ENCODE results near the gene KRT1. TPM values are rescaled to one million over a fixed set of nuclear protein-coding genes. Genes with fewer than 3 reads are reported as not detected.

Gene KRT1
- total and polyA plus RNA-seq, 7 experiments from 2014 or later = 0.27 to 9.4 (median 5.2) TPM; not detected in 2

DNA sequence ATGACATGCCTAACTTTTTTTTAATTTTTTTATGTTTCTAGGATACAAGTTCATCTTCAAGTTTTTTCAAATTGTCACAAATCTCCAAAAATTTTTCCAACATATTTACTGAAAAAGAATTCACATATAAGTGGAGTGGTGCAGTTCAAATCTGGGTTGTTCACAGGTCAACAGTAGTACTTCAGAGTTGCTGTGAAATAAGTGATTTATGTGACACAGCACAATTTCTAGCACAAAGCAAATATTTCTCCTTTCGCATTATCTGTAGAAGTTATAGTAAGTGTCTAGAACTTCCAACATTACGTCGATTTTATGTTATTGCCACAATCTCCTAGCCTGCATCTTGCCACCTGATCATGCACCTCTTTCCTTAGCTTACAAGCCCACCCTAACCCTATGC lies 18.5 kb downstream of the KRT1 start:
- Histone ChIP-seq H3K4me3 (ENCODE audit: low read length) (no peak overlapping the region), H3K9me3 (ENCODE audit: control insufficient read depth in 2 of 3, low read length in 3 of 3) (no peaks in the 10 kb centered on the region), H3K36me3 (ENCODE audit: control insufficient read depth in 2 of 3, insufficient read depth in 3 of 3, low read length in 3 of 3) (no peaks in the 10 kb centered on the region), H3K27ac (ENCODE audit: low read depth, low read length) (no peak overlapping the region), H3K27me3 (ENCODE audit: control insufficient read depth in 2 of 2, insufficient read depth in 2 of 2, low read length in 2 of 2) (no peaks in the 10 kb centered on the region), H3K4me1 (ENCODE audit: control insufficient read depth in 2 of 2, insufficient read depth in 2 of 2, low read length in 2 of 2) (no peaks in the 10 kb centered on the region)
- H3K27ac Mint-ChIP-seq = no peak overlapping the region
- no peak for DNase-seq
- POLR2A ChIA-PET = interaction anchor here (1.3 kb wide), 1 partner anchor 19 kb away, joined by 3 read pairs; the partner anchor contains the start of gene KRT1
- H3K36me3 Mint-ChIP-seq = no peaks in the 10 kb centered on the region
- CTCF ChIA-PET = interaction anchor here (0.9 kb wide), 1 partner anchor 75 kb away, joined by 3 read pairs; no protein-coding TSS in a partner anchor
- peaks cover 0 to 22% (median 0%) of the 10 kb centered on the region in 5 donors for H3K27me3 Mint-ChIP-seq
- H3K4me1 Mint-ChIP-seq = peaks cover 5 to 34% (median 16%) of the 10 kb centered on the region in 7 donors
- no peak overlapping the region for H3K4me3 Mint-ChIP-seq
- no peaks in the 10 kb centered on the region for H3K9me3 Mint-ChIP-seq
- ATAC-seq = no peak
- intact Hi-C loops (cut with micrococcal nuclease) = no loop called here

DNA sequence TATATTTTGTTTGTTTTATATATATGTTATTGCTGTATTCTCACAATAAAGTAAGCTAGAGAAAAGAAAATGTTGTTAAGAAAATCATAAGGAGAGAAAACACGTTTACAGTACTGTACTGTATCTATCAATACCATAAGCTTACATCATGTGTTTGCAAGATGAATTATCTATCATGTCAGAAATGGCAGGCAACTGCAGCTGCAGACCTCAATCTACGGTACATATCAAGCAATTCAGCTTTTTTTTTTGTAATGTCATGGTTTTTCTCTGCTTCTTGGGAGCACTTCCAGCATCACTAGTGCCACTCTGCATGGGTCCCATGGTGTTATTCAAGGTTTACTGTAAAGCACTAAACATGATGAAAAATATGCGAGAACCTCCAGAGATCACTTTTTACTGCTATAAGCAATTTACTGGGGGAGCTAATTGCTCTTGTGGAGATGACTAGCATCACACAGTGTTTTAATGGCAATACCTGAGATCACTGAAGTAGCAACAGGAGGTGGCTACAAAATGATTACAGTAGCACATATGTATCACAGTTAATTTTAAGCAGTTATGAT lies 19.2 kb downstream of the KRT1 start:
- Mint-ChIP-seq H3K27me3 (peaks cover 0 to 22% (median 0%) of the 10 kb centered on the region in 5 donors), H3K27ac (no peak overlapping the region), H3K36me3 (no peaks in the 10 kb centered on the region), H3K9me3 (no peaks in the 10 kb centered on the region), H3K4me3 (no peak overlapping the region), H3K4me1 (peaks cover 5 to 40% (median 21%) of the 10 kb centered on the region in 7 donors)
- Histone ChIP-seq H3K4me1 (ENCODE audit: control insufficient read depth in 2 of 2, insufficient read depth in 2 of 2, low read length in 2 of 2) (no peaks in the 10 kb centered on the region), H3K27me3 (ENCODE audit: control insufficient read depth in 2 of 2, insufficient read depth in 2 of 2, low read length in 2 of 2) (no peaks in the 10 kb centered on the region), H3K9me3 (ENCODE audit: control insufficient read depth in 2 of 3, low read length in 3 of 3) (no peaks in the 10 kb centered on the region), H3K36me3 (ENCODE audit: control insufficient read depth in 2 of 3, insufficient read depth in 3 of 3, low read length in 3 of 3) (no peaks in the 10 kb centered on the region), H3K4me3 (ENCODE audit: low read length) (no peak overlapping the region), H3K27ac (ENCODE audit: low read depth, low read length) (no peak overlapping the region)
- ATAC-seq (no peak), DNase-seq (no peak)
- ChIA-PET CTCF (no interaction called here), POLR2A (interaction anchor here (1.3 to 1.4 kb wide), 2 partner anchors 11 to 20 kb away, joined by 3 read pairs; partner anchors contain the start of gene KRT1)
- intact Hi-C loops (cut with micrococcal nuclease) = no loop called here

DNA sequence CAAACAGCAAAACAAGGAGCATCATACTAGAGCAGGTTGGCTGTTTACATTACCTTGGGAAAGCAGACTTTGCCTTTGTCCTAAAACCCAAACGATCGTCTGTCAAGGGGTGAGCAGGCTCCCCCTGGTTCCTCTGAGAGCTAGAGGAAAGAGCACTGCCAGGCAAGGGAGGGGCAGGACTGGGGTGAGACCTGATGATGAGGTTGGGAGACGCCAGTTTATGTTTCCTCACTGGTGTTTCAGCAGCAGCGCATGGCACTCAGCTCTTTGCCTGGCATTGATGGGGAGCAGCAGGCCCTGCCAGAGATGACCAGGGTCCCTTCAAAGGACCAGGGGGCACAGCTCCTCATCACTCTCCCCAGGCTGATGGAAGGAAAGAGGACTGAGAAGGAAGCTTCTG lies 20.3 kb downstream of the KRT1 start:
- DNase-seq (no peak), ATAC-seq (no peak)
- H3K27ac Mint-ChIP-seq = peak overlapping the region in 2 of 9 donors; percentile 54 to 80
- H3K4me3 Mint-ChIP-seq = no peak overlapping the region
- no peak overlapping the region for H3K27ac ChIP-seq (ENCODE audit: low read depth, low read length)
- H3K4me1 ChIP-seq (ENCODE audit: control insufficient read depth in 2 of 2, insufficient read depth in 2 of 2, low read length in 2 of 2) = no peaks in the 10 kb centered on the region
- no peaks in the 10 kb centered on the region for H3K36me3 Mint-ChIP-seq
- intact Hi-C loops (cut with micrococcal nuclease) = no loop called here
- ChIA-PET CTCF (no interaction called here), POLR2A (interaction anchor here (1.2 to 1.4 kb wide), 2 partner anchors 10 to 13 kb away, joined by 3 to 4 read pairs; no protein-coding TSS in a partner anchor)
- no peaks in the 10 kb centered on the region for H3K36me3 ChIP-seq (ENCODE audit: control insufficient read depth in 2 of 3, insufficient read depth in 3 of 3, low read length in 3 of 3)
- H3K27me3 ChIP-seq (ENCODE audit: control insufficient read depth in 2 of 2, insufficient read depth in 2 of 2, low read length in 2 of 2) = no peaks in the 10 kb centered on the region
- no peaks in the 10 kb centered on the region for H3K9me3 Mint-ChIP-seq
- peaks cover 5 to 40% (median 21%) of the 10 kb centered on the region in 7 donors for H3K4me1 Mint-ChIP-seq
- H3K9me3 ChIP-seq (ENCODE audit: control insufficient read depth in 2 of 3, low read length in 3 of 3) = no peaks in the 10 kb centered on the region
- no peak overlapping the region for H3K4me3 ChIP-seq (ENCODE audit: low read length)
- H3K27me3 Mint-ChIP-seq = peaks cover 0 to 28% (median 0%) of the 10 kb centered on the region in 5 donors

DNA sequence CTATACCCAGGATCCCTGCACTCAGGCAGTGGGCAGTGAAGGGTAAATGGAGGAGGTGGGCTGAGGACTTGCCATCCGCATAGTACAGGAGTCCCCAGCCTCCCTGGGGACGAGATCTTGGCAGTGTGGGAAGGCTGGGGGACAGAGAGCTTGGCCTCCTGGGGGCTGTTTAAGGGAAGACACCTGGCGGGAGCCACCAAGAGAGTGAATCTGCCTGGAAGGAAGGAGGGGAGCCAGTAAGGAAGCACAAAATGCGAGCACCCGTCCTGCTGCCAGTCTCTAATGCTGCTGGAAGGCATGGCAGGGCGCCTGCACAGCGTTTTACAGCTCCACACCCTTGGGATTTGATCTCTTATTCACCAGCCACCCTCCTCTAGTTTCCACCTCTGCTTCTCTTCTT lies 20.8 kb downstream of the KRT1 start:
- CTCF ChIA-PET = no interaction called here
- no peak overlapping the region for H3K4me3 ChIP-seq (ENCODE audit: low read length)
- POLR2A ChIA-PET = interaction anchor here (1.2 kb wide), 1 partner anchor 9 kb away, joined by 4 read pairs; no protein-coding TSS in a partner anchor
- H3K9me3 Mint-ChIP-seq = no peaks in the 10 kb centered on the region
- ATAC-seq (no peak), DNase-seq (no peak)
- H3K4me1 ChIP-seq (ENCODE audit: control insufficient read depth in 2 of 2, insufficient read depth in 2 of 2, low read length in 2 of 2) = no peaks in the 10 kb centered on the region
- intact Hi-C loops (cut with micrococcal nuclease) = no loop called here
- peaks cover 0 to 34% (median 0%) of the 10 kb centered on the region in 5 donors for H3K27me3 Mint-ChIP-seq
- H3K36me3 ChIP-seq (ENCODE audit: control insufficient read depth in 2 of 3, insufficient read depth in 3 of 3, low read length in 3 of 3) = no peaks in the 10 kb centered on the region
- no peaks in the 10 kb centered on the region for H3K27me3 ChIP-seq (ENCODE audit: control insufficient read depth in 2 of 2, insufficient read depth in 2 of 2, low read length in 2 of 2)
- H3K4me3 Mint-ChIP-seq = no peak overlapping the region
- H3K27ac Mint-ChIP-seq = peak overlapping the region in 3 of 9 donors; percentile 54 to 88 (median 80)
- no peaks in the 10 kb centered on the region for H3K36me3 Mint-ChIP-seq
- no peaks in the 10 kb centered on the region for H3K9me3 ChIP-seq (ENCODE audit: control insufficient read depth in 2 of 3, low read length in 3 of 3)
- H3K27ac ChIP-seq (ENCODE audit: low read depth, low read length) = no peak overlapping the region
- peaks cover 5 to 45% (median 26%) of the 10 kb centered on the region in 7 donors for H3K4me1 Mint-ChIP-seq

DNA sequence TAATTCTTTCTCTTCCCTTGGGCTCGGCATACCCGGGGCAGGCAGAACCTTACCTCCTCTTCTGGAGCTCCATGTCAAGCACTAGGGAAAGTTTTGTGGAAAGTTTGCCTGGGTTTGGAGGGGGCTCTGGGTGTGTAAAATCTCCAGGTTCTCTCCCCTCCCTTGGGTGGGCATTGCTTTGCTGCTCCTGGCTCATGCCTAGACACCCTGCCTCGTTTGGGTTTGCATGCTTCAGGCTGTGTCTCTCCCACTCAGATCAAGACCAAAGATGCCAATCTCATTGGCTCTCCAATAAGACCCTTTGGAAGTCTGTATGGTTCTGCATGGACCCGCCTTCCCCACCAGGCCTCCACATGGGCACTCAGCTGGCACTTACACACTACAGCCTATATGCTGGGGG lies 22.0 kb downstream of the KRT1 start:
- no peaks in the 10 kb centered on the region for H3K27me3 ChIP-seq (ENCODE audit: control insufficient read depth in 2 of 2, insufficient read depth in 2 of 2, low read length in 2 of 2)
- no peaks in the 10 kb centered on the region for H3K4me1 ChIP-seq (ENCODE audit: control insufficient read depth in 2 of 2, insufficient read depth in 2 of 2, low read length in 2 of 2)
- ATAC-seq (no peak), DNase-seq (no peak)
- Mint-ChIP-seq H3K9me3 (no peaks in the 10 kb centered on the region), H3K4me1 (peaks cover 5 to 50% (median 22%) of the 10 kb centered on the region in 7 donors), H3K36me3 (peaks cover 0 to 5% (median 0%) of the 10 kb centered on the region in 5 donors), H3K27me3 (peaks cover 0 to 42% (median 0%) of the 10 kb centered on the region in 5 donors), H3K4me3 (no peak overlapping the region), H3K27ac (no peak overlapping the region)
- H3K36me3 ChIP-seq (ENCODE audit: control insufficient read depth in 2 of 3, insufficient read depth in 3 of 3, low read length in 3 of 3) = no peaks in the 10 kb centered on the region
- H3K4me3 ChIP-seq (ENCODE audit: low read length) = no peak overlapping the region
- no peaks in the 10 kb centered on the region for H3K9me3 ChIP-seq (ENCODE audit: control insufficient read depth in 2 of 3, low read length in 3 of 3)
- H3K27ac ChIP-seq (ENCODE audit: low read depth, low read length) = no peak overlapping the region
- ChIA-PET POLR2A (interaction anchor here (0.7 to 1.9 kb wide), 3 partner anchors 11 to 33 kb away, joined by 4 to 8 read pairs (median 4); no protein-coding TSS in a partner anchor), CTCF (no interaction called here)
- intact Hi-C loops (cut with micrococcal nuclease) = no loop called here

DNA sequence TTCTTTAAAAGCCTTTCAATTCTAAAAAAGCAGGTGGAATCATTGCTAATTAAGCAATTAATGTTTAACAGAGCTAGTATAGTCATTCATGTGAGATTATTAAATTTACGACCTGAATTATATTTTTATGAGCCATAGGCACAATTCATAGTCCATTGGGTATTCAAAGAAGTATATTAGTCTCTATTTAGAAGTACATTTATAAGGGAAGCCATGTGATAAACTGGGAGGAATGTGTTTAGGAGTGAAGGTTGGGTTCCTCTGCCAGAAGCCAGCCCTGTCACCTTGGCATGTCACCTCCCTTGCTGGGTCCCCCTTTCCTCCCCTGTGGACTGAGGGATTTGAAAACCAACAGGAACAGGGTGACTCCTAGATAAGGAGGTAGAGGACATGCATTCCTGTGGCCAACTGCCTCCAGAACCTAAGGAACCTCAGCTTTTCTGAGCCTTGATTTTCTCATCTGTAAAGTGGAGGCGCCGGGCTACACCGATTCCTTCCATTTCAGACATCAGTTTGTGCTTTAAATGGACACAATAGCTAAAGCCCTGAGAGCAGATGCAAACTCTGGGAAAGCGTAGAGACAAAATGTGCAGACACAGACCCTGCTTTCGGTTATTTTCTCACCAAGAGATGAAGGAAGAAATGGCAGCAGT lies 22.8 kb downstream of the KRT1 start:
- no peak overlapping the region for H3K4me3 ChIP-seq (ENCODE audit: low read length)
- Mint-ChIP-seq H3K27me3 (peaks cover 0 to 42% (median 0%) of the 10 kb centered on the region in 5 donors), H3K9me3 (no peaks in the 10 kb centered on the region), H3K4me3 (no peak overlapping the region), H3K4me1 (peaks cover 3 to 50% (median 23%) of the 10 kb centered on the region in 7 donors), H3K27ac (peak overlapping the region in 6 of 9 donors; percentile 5 to 91 (median 28)), H3K36me3 (peaks cover 0 to 5% (median 0%) of the 10 kb centered on the region in 5 donors)
- no peaks in the 10 kb centered on the region for H3K9me3 ChIP-seq (ENCODE audit: control insufficient read depth in 2 of 3, low read length in 3 of 3)
- H3K36me3 ChIP-seq (ENCODE audit: control insufficient read depth in 2 of 3, insufficient read depth in 3 of 3, low read length in 3 of 3) = no peaks in the 10 kb centered on the region
- H3K27ac ChIP-seq (ENCODE audit: low read depth, low read length) = no peak overlapping the region
- ATAC-seq (no peak), DNase-seq (no peak)
- ChIA-PET POLR2A (interaction anchor here (0.6 to 1.9 kb wide), 5 partner anchors 10 to 71 kb away, joined by 3 to 8 read pairs (median 5); no protein-coding TSS in a partner anchor), CTCF (no interaction called here)
- intact Hi-C loops (cut with micrococcal nuclease) = no loop called here
- H3K4me1 ChIP-seq (ENCODE audit: control insufficient read depth in 2 of 2, insufficient read depth in 2 of 2, low read length in 2 of 2) = no peaks in the 10 kb centered on the region
- H3K27me3 ChIP-seq (ENCODE audit: control insufficient read depth in 2 of 2, insufficient read depth in 2 of 2, low read length in 2 of 2) = no peaks in the 10 kb centered on the region
